GM13976 (cell line): ENCODE data around the gene FOXO1.

Experiments
- DNase-seq: peaks from one replicate; pipeline ENCODE4 v3.0.0; 2012; ENCODE audit warnings: low spot score
- in situ Hi-C: fragments of 300-500 bp; cut with MboI; formaldehyde crosslinking; loops from one replicate; pipeline ENCODE4 v1.12.0; 2022; ENCODE audit warnings: low sequenced_read_pairs, mixed read lengths, inconsistent platforms; ENCODE audit not compliant: unreplicated experiment
- TF ChIP-seq, protein P1 (sequence below): IDR thresholded peaks from 2 replicates; pipeline ENCODE4 v1.5.1; 2012; ENCODE audit warnings: borderline replicate concordance, mild to moderate bottlenecking; ENCODE audit not compliant: insufficient read depth; ENCODE audit errors: extremely low read depth, missing control alignments, control extremely low read depth

Gene FOXO1

DNA sequence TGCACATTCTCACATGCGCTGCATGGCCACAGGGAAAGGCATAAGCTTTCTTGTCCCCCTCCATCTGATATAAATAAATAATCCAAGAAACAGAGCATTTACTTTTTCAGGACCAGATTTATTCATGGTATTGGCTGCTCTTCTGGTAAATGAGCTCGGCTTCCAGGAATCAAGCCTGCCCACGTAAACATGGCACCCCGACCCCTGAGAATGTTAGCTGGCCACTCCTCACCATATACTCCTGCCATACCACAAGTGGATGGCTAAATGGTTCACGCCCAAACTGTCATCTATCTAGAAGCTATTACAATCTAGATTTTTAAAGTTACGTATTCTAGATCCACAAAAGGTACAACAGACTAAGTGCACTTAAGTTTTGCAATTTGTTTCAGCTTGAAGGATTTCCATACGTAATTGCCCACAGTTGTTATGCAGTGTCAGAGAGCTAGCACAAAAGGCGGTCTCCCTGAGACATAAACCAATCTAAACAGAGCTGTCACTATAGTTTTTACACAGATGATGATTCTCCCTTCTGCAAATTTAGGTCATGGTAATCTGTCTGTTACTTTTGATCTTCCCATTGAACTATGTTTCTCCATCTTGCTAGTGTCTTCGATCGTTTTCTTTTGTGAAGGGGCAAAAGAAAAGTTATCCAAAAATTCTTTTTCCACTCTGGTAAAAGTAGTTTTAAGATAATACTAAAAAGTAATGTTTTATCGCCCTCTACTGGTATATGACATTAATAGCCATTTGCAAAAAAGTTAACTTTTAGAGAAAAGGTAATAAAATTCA is 16.2 kb upstream of the FOXO1 start:
- TF ChIP-seq, protein P1, sequence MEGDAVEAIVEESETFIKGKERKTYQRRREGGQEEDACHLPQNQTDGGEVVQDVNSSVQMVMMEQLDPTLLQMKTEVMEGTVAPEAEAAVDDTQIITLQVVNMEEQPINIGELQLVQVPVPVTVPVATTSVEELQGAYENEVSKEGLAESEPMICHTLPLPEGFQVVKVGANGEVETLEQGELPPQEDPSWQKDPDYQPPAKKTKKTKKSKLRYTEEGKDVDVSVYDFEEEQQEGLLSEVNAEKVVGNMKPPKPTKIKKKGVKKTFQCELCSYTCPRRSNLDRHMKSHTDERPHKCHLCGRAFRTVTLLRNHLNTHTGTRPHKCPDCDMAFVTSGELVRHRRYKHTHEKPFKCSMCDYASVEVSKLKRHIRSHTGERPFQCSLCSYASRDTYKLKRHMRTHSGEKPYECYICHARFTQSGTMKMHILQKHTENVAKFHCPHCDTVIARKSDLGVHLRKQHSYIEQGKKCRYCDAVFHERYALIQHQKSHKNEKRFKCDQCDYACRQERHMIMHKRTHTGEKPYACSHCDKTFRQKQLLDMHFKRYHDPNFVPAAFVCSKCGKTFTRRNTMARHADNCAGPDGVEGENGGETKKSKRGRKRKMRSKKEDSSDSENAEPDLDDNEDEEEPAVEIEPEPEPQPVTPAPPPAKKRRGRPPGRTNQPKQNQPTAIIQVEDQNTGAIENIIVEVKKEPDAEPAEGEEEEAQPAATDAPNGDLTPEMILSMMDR: no peak
- in situ Hi-C loops: loop anchor here (10.0 to 25.0 kb wide), 3 partner anchors 620 to 1008 kb away; no protein-coding TSS in a partner anchor
- DNase-seq: peak; percentile 42

- in situ Hi-C loops: loop anchor here (10.0 to 25.0 kb wide), 3 partner anchors 619 to 1007 kb away; no protein-coding TSS in a partner anchor
- no peak for DNase-seq
- TF ChIP-seq, protein P1: no peak
These were observed 15.1 kb upstream of the FOXO1 start for GRCh38 chr13:40681341-40682146.

- in situ Hi-C loops: loop anchor here (10.0 to 25.0 kb wide), 3 partner anchors 618 to 1006 kb away; no protein-coding TSS in a partner anchor
- TF ChIP-seq, protein P1: no peak
- DNase-seq: no peak
These were observed 14.3 kb upstream of the FOXO1 start for GRCh38 chr13:40680659-40681323.

DNA sequence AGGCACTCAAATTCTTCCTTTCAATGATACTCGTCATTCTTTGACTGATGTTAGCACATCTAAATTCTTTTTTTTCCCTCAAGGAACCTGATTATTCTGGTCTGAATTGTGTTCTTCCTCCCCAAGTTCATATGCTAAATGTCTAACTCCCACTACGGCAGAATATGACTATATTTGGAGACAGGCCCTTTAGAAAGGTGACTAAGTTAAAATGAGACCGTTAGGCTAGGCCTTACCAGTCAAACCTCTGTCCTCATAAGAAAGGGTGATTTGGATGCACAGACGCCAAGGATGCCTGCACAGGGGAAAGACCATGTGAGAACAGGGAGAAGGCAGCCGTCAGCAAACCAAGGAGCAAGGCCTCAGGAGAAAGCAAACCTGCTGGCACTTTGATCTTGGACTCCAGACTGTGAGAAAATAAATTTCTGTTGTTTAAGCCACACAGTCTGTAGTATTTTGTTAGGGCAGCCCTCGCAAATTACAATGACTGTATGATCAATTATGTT is 13.1 kb upstream of the FOXO1 start:
- no peak for DNase-seq
- TF ChIP-seq, protein P1: no peak
- in situ Hi-C loops: loop anchor here (25.0 kb wide), 1 partner anchor 617 kb away; no protein-coding TSS in a partner anchor

DNA sequence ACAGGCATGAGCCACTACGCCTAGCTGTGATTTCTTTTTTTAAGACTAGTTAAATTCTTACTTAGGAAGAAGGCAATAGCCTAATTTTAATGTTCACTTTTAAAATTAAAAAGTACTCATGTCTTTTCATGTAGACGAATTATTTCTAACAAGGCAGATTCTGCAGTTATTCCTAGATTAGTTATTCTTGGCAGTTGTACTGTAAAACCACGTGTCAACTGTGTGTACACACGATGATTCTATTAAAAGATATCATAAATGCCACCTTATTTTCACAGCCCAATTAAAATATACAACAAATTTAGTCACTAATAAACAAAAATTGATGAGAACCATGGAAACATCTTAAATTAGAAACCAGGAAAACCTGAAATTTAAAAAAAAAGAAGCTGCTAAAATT is 10.6 kb upstream of the FOXO1 start:
- in situ Hi-C loops: loop anchor here (25.0 kb wide), 1 partner anchor 615 kb away; no protein-coding TSS in a partner anchor
- no peak for DNase-seq
- TF ChIP-seq, protein P1: no peak

DNA sequence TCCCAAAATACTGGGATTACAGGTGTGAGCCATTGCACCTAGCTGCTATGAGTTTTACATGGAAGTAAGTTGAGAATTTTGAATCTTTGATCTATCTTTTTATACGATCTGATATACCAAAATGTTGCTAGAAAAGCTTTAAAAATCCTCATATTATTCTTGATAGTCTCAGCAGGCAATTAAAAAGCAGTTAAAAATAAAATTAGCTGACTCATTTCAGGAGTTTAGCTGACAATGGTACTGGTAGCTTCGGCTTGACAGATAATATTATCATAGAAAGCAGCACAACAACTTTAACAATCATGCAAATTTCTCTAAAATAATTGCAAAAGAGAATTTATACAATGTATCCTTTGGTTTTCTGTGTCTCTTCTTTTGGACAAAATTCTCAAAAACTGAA is 9.6 kb upstream of the FOXO1 start:
- no peak for DNase-seq
- in situ Hi-C loops: loop anchor here (25.0 kb wide), 1 partner anchor 614 kb away; no protein-coding TSS in a partner anchor
- TF ChIP-seq, protein P1: no peak
